ENCODE data around the gene PRG2. TPM values are rescaled to one million over a fixed set of nuclear protein-coding genes. Genes with fewer than 3 reads are reported as not detected.

Gene PRG2
- total RNA-seq, 1 donor from 2014 or later: 1.0 TPM

DNA sequence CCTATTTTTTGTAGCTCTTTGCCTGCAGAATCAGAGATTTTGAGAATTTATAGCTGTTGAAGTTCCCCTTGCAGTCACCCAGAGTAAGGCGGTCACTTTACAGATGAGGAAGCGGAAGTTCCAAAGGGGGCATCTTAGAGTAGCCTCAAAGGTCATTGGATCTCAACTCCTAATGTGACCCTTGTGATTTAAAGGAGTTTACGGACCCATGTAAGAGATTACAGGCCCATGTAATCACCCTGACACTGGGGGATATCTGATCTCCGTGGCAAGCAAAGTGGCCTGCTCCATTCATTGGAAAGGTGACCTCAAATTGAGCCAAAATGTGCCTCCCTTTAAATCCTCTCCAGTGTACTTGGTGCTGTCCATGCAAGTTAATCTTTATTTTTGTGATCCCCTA is 36.6 kb downstream of the PRG2 start:
- H3K36me3 ChIP-seq (ENCODE audit: control insufficient read depth in 3 of 3, insufficient read depth in 3 of 3, low read length in 3 of 3): no peaks in the 10 kb centered on the region
- H3K4me3 ChIP-seq (ENCODE audit: low read length in 3 of 3): no peak overlapping the region
- H3K27me3 ChIP-seq (ENCODE audit: control insufficient read depth in 3 of 3, insufficient read depth in 3 of 3, low read length in 3 of 3): no peaks in the 10 kb centered on the region
- peaks cover 22 to 31% (median 24%) of the 10 kb centered on the region in 3 donors for H3K4me1 ChIP-seq (ENCODE audit: control insufficient read depth in 3 of 3, insufficient read depth in 3 of 3, low read length in 3 of 3)
- no peak overlapping the region for H3K27ac ChIP-seq (ENCODE audit: low read depth, low read length)
- H3K9me3 ChIP-seq (ENCODE audit: control insufficient read depth in 3 of 3, low read length in 3 of 3): no peaks in the 10 kb centered on the region
- no peak overlapping the region for H3K9ac ChIP-seq (ENCODE audit: low read depth in 1 of 3, low read length in 3 of 3)

DNA sequence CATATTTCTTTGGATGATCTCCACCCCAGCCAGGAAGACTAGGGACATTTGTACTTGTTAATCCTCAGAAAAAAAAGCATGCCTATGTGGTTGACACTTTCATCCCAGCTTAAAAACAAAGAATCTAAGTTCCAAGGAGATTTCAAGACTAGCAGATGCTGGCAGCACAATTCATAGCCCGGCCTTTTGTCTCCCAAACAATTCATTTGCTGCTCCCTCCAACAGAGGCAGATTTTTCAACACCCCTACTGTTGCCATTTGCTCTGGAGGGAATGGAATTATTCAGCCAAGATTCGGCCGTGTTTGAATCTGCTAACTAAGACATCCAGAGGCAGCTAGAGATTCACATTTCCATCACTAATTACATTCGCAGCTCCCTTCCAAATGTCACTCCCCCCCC is 37.0 kb downstream of the PRG2 start:
- H3K9ac ChIP-seq (ENCODE audit: low read depth in 1 of 3, low read length in 3 of 3): no peak overlapping the region
- peaks cover 18 to 27% (median 23%) of the 10 kb centered on the region in 3 donors for H3K4me1 ChIP-seq (ENCODE audit: control insufficient read depth in 3 of 3, insufficient read depth in 3 of 3, low read length in 3 of 3)
- H3K27ac ChIP-seq (ENCODE audit: low read depth, low read length): no peak overlapping the region

DNA sequence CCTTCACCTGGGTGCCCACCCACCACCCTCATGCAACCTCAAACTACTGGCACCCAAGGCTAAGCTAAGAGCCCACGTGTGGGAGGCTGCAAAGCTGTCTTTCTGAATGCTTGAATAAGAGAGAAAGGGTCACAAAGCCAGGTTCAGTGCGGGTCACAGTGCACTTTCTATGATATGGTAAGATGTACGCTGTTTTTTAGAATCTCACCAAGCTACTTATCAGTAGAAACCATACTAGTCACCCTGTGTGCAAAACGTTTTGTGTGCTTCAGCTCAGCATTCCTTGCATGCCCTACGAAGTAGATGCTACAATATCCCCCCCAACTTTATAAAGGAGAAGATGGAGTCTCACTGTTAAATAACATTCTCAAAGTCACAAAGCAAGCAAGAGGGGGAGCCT is 37.4 kb downstream of the PRG2 start:
- Histone ChIP-seq H3K9ac (ENCODE audit: low read depth in 1 of 3, low read length in 3 of 3) (no peak overlapping the region), H3K36me3 (ENCODE audit: control insufficient read depth in 3 of 3, insufficient read depth in 3 of 3, low read length in 3 of 3) (no peaks in the 10 kb centered on the region), H3K4me1 (ENCODE audit: control insufficient read depth in 3 of 3, insufficient read depth in 3 of 3, low read length in 3 of 3) (peaks cover 15 to 23% (median 18%) of the 10 kb centered on the region in 3 donors), H3K27me3 (ENCODE audit: control insufficient read depth in 3 of 3, insufficient read depth in 3 of 3, low read length in 3 of 3) (no peaks in the 10 kb centered on the region), H3K4me3 (ENCODE audit: low read length in 3 of 3) (no peak overlapping the region), H3K9me3 (ENCODE audit: control insufficient read depth in 3 of 3, low read length in 3 of 3) (no peaks in the 10 kb centered on the region), H3K27ac (ENCODE audit: low read depth, low read length) (no peak overlapping the region)

More for the DNA sequence above, 37.0 kb downstream of the PRG2 start:
- no peaks in the 10 kb centered on the region for H3K36me3 ChIP-seq (ENCODE audit: control insufficient read depth in 3 of 3, insufficient read depth in 3 of 3, low read length in 3 of 3)
- H3K27me3 ChIP-seq (ENCODE audit: control insufficient read depth in 3 of 3, insufficient read depth in 3 of 3, low read length in 3 of 3): no peaks in the 10 kb centered on the region
- no peaks in the 10 kb centered on the region for H3K9me3 ChIP-seq (ENCODE audit: control insufficient read depth in 3 of 3, low read length in 3 of 3)
- H3K4me3 ChIP-seq (ENCODE audit: low read length in 3 of 3): no peak overlapping the region

DNA sequence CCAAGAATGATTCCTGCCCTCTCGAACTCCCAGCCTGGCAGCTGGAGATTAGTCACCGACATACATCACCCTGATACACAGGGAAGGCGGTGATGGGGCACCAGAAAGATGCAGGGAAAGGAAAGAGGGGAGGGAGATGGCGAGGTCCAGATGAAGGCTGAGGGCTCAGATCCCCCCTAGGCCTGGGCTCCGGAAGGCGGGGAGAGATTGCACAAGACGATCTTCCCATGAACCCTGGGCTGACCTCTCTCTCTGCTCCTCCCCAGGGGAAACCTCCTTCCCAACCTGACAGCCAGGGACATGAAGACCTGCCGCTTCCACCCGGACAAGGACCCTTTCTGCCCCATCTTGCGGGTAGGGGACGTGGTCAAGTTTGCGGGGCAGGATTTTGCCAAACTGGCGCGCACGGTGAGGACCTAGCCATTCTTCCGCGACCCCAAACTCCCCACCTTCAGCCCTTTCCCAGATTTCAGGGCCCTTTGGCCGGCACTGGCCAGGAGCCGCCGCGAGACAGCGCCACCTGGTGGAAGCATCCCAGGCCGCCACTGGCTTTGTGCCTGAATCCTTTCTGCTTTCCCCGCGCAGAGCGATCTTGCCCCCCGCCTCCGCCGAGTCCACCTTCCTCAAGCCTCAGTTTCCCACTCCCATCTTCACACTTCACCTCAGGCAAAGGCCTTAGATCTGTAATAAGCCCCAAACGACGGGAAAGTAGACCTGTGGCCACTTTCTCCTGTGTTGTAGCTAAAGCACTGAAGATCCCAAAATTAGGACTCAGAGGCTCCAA is 40.8 kb downstream of the PRG2 start:
- peak overlapping the region in 2 of 3 donors; percentile 4 to 25 for H3K9ac ChIP-seq (ENCODE audit: low read depth in 1 of 3, low read length in 3 of 3)
- no peaks in the 10 kb centered on the region for H3K9me3 ChIP-seq (ENCODE audit: control insufficient read depth in 3 of 3, low read length in 3 of 3)
- H3K4me3 ChIP-seq (ENCODE audit: low read length in 3 of 3): peak overlapping the region in 2 of 3 donors; percentile 35 to 48
- peaks cover 6 to 13% (median 12%) of the 10 kb centered on the region in 3 donors for H3K4me1 ChIP-seq (ENCODE audit: control insufficient read depth in 3 of 3, insufficient read depth in 3 of 3, low read length in 3 of 3)
- H3K36me3 ChIP-seq (ENCODE audit: control insufficient read depth in 3 of 3, insufficient read depth in 3 of 3, low read length in 3 of 3): no peaks in the 10 kb centered on the region
- no peaks in the 10 kb centered on the region for H3K27me3 ChIP-seq (ENCODE audit: control insufficient read depth in 3 of 3, insufficient read depth in 3 of 3, low read length in 3 of 3)
- H3K27ac ChIP-seq (ENCODE audit: low read depth, low read length): no peak overlapping the region

DNA sequence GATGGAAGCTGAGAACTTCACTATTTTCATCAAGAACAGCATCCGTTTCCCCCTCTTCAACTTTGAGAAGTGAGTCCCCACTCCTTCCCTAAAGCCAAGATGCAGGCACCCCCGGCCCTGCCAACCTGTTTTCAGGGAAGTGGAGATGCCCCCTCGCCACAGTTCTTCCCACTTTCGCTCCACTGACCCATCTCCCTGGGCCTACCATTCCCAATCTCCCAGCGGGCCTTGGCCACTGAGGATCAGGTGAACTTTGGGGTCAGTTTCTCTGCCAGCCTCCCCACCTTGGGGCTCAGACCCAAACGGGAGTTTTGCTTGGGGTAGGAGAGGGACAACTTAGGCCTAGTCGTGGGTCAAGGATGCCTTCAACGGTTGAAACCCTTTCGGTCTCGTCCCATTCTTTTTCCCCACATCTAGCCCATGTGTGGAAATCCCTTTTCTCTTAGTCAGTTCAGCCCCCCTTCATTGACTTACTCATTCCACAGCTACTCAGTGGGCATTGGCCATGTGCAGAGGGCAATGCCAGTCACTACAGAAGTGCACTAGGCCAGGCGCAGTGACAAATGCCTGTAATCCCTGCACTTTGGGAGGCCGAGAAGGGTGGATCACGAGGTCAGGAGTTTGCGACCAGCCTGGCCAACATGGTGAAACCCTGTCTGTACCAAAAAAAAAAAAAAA is 41.7 kb downstream of the PRG2 start:
- Histone ChIP-seq H3K4me1 (ENCODE audit: control insufficient read depth in 3 of 3, insufficient read depth in 3 of 3, low read length in 3 of 3) (peaks cover 3 to 11% (median 10%) of the 10 kb centered on the region in 3 donors), H3K9me3 (ENCODE audit: control insufficient read depth in 3 of 3, low read length in 3 of 3) (no peaks in the 10 kb centered on the region), H3K27me3 (ENCODE audit: control insufficient read depth in 3 of 3, insufficient read depth in 3 of 3, low read length in 3 of 3) (no peaks in the 10 kb centered on the region), H3K9ac (ENCODE audit: low read depth in 1 of 3, low read length in 3 of 3) (no peak overlapping the region), H3K36me3 (ENCODE audit: control insufficient read depth in 3 of 3, insufficient read depth in 3 of 3, low read length in 3 of 3) (no peaks in the 10 kb centered on the region), H3K27ac (ENCODE audit: low read depth, low read length) (no peak overlapping the region), H3K4me3 (ENCODE audit: low read length in 3 of 3) (no peak overlapping the region)

DNA sequence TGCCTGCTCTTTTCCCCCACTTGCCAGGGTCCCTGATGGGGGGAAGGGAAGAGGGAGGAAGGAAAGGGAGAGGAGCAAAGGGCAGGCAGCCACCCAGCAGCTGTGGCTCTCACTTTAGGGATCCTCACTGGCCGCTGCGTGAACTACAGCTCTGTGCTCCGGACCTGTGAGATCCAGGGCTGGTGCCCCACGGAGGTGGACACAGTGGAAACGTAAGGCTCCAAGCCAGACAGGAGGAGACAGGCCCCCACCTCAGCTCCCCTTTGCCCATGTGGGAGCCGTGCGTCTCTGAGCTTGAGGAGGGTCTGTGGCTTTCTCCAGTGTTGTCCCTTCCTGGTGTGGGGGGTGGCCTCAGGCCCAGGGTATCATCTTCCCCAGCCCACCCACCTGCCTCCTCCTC is 42.4 kb downstream of the PRG2 start:
- Histone ChIP-seq H3K9ac (ENCODE audit: low read depth in 1 of 3, low read length in 3 of 3) (peak overlapping the region in 1 of 3 donors; percentile 25), H3K9me3 (ENCODE audit: control insufficient read depth in 3 of 3, low read length in 3 of 3) (no peaks in the 10 kb centered on the region), H3K27ac (ENCODE audit: low read depth, low read length) (no peak overlapping the region), H3K27me3 (ENCODE audit: control insufficient read depth in 3 of 3, insufficient read depth in 3 of 3, low read length in 3 of 3) (no peaks in the 10 kb centered on the region), H3K4me3 (ENCODE audit: low read length in 3 of 3) (no peak overlapping the region), H3K4me1 (ENCODE audit: control insufficient read depth in 3 of 3, insufficient read depth in 3 of 3, low read length in 3 of 3) (peaks cover 3 to 11% (median 10%) of the 10 kb centered on the region in 3 donors), H3K36me3 (ENCODE audit: control insufficient read depth in 3 of 3, insufficient read depth in 3 of 3, low read length in 3 of 3) (no peaks in the 10 kb centered on the region)

DNA sequence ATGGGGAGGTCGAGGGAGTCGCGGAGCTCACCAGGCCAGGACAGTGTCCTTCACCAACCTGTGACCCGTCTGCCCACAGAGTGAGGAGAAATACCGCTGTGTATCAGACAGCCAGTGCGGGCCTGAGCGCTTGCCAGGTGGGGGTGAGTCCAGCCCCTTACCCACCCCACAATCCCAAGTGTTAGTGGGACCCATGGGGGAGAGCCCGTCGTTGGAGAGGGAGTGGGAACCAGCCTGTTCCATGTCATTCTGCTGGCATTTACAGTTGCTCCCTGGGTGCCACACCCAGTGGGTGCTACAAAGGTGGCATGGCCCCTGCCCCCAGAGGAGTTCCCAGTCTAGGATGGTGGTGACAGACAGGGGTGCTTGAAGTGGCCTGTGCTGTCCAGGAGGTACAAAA is 43.1 kb downstream of the PRG2 start:
- H3K9ac ChIP-seq (ENCODE audit: low read depth in 1 of 3, low read length in 3 of 3): no peak overlapping the region
- H3K36me3 ChIP-seq (ENCODE audit: control insufficient read depth in 3 of 3, insufficient read depth in 3 of 3, low read length in 3 of 3): no peaks in the 10 kb centered on the region
- H3K4me1 ChIP-seq (ENCODE audit: control insufficient read depth in 3 of 3, insufficient read depth in 3 of 3, low read length in 3 of 3): peaks cover 3 to 11% (median 10%) of the 10 kb centered on the region in 3 donors
- H3K9me3 ChIP-seq (ENCODE audit: control insufficient read depth in 3 of 3, low read length in 3 of 3): no peaks in the 10 kb centered on the region
- no peaks in the 10 kb centered on the region for H3K27me3 ChIP-seq (ENCODE audit: control insufficient read depth in 3 of 3, insufficient read depth in 3 of 3, low read length in 3 of 3)
- H3K4me3 ChIP-seq (ENCODE audit: low read length in 3 of 3): no peak overlapping the region
- no peak overlapping the region for H3K27ac ChIP-seq (ENCODE audit: low read depth, low read length)

DNA sequence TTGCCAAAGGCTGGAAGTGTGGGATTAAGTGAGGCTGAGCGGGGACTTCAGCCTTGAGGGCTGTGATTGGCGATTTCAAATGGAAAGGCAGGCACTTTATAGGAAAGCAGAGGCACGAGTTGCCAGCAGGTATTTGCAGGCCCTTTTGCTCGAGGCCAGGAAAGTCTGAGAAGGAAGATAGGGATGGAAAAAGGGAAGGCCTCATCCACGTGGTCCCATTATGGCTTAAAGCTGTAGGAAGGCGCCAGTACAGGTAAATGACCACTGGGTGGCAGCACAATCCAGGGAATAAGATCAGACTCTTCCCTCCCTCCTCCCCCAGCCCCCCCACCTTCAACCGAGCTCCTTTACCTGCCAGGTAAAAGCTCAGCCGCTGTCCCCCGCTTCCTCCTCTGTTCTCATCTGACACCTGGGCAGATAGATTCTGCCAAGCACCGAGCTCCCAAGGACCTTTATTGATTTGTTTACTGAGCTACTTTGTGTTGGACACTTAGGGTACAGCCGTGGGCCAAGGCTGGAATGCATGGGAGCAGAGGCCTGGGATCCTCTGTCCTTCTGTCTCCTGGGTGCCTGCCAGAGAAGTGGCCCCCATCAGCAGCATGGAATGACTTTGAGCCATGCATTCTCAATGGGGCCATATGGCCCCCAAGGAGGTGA is 44.8 kb downstream of the PRG2 start:
- H3K36me3 ChIP-seq (ENCODE audit: control insufficient read depth in 3 of 3, insufficient read depth in 3 of 3, low read length in 3 of 3): no peaks in the 10 kb centered on the region
- H3K4me1 ChIP-seq (ENCODE audit: control insufficient read depth in 3 of 3, insufficient read depth in 3 of 3, low read length in 3 of 3): peaks cover 3 to 11% (median 10%) of the 10 kb centered on the region in 3 donors
- no peak overlapping the region for H3K4me3 ChIP-seq (ENCODE audit: low read length in 3 of 3)
- no peak overlapping the region for H3K27ac ChIP-seq (ENCODE audit: low read depth, low read length)
- peak overlapping the region in 1 of 3 donors; percentile 16 for H3K9ac ChIP-seq (ENCODE audit: low read depth in 1 of 3, low read length in 3 of 3)
- no peaks in the 10 kb centered on the region for H3K9me3 ChIP-seq (ENCODE audit: control insufficient read depth in 3 of 3, low read length in 3 of 3)
- no peaks in the 10 kb centered on the region for H3K27me3 ChIP-seq (ENCODE audit: control insufficient read depth in 3 of 3, insufficient read depth in 3 of 3, low read length in 3 of 3)

DNA sequence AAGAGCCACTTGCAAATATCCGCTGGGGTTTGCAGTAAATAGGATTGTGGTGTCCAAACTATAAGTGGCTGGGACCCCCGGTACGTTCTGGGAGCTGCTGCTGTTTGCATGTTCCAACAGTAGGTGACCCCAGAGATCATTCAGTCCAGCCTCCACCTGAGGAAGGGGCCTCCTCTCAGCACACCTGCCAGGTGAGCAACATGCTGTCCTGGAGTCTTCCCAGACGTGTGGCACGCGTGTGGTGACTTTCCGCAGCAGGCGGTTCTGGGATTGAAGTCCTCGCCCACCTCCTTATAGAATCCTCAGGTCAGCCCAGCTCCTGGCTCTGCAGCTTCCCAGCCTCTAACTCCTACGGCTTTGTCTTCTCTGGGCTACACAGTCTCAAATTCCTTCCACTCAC is 45.6 kb downstream of the PRG2 start:
- no peak overlapping the region for H3K4me3 ChIP-seq (ENCODE audit: low read length in 3 of 3)
- no peaks in the 10 kb centered on the region for H3K36me3 ChIP-seq (ENCODE audit: control insufficient read depth in 3 of 3, insufficient read depth in 3 of 3, low read length in 3 of 3)
- H3K9ac ChIP-seq (ENCODE audit: low read depth in 1 of 3, low read length in 3 of 3): peak overlapping the region in 1 of 3 donors; percentile 21
- H3K4me1 ChIP-seq (ENCODE audit: control insufficient read depth in 3 of 3, insufficient read depth in 3 of 3, low read length in 3 of 3): peaks cover 3 to 12% (median 9%) of the 10 kb centered on the region in 3 donors
- no peaks in the 10 kb centered on the region for H3K9me3 ChIP-seq (ENCODE audit: control insufficient read depth in 3 of 3, low read length in 3 of 3)
- H3K27me3 ChIP-seq (ENCODE audit: control insufficient read depth in 3 of 3, insufficient read depth in 3 of 3, low read length in 3 of 3): no peaks in the 10 kb centered on the region
- H3K27ac ChIP-seq (ENCODE audit: low read depth, low read length): no peak overlapping the region

DNA sequence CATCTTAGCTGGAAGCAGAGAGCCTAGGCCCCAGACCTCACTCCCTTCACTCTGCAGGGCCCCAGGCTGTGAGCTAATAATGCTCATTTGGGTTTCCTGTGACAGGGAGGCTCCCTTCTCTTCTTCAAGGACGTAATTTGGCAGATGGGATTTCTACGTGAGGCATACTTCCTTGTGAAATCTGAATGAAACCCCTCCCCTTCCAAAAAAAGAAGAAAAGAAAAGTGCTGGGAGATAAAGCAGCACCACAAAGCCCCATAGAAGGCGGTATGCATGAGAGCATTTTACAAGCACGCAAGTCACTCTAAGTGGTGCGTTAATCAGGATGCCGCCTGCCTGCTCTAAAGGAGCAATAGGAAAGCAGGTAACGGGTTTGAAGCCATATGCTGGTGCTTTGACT is 46.6 kb downstream of the PRG2 start:
- H3K9me3 ChIP-seq (ENCODE audit: control insufficient read depth in 3 of 3, low read length in 3 of 3): no peaks in the 10 kb centered on the region
- H3K27me3 ChIP-seq (ENCODE audit: control insufficient read depth in 3 of 3, insufficient read depth in 3 of 3, low read length in 3 of 3): no peaks in the 10 kb centered on the region
- no peak overlapping the region for H3K9ac ChIP-seq (ENCODE audit: low read depth in 1 of 3, low read length in 3 of 3)
- H3K4me1 ChIP-seq (ENCODE audit: control insufficient read depth in 3 of 3, insufficient read depth in 3 of 3, low read length in 3 of 3): peaks cover 0 to 8% (median 4%) of the 10 kb centered on the region in 3 donors
- H3K4me3 ChIP-seq (ENCODE audit: low read length in 3 of 3): no peak overlapping the region
- H3K36me3 ChIP-seq (ENCODE audit: control insufficient read depth in 3 of 3, insufficient read depth in 3 of 3, low read length in 3 of 3): no peaks in the 10 kb centered on the region
- H3K27ac ChIP-seq (ENCODE audit: low read depth, low read length): no peak overlapping the region

Data from skeletal muscle tissue (tissue), 4 donors.